Upper lobe of right lung (tissue), 1 donor: ENCODE data around the gene C20orf202. TPM values are rescaled to one million over a fixed set of nuclear protein-coding genes. Genes with fewer than 3 reads are reported as not detected.

ENCODE experiments used
- ATAC-seq: fragments of 200-7000 bp; cut with Tn5 transposase; one replicate; pipeline ENCODE4 v1.9.1; 2020; ENCODE audit warnings: mild to moderate bottlenecking, moderate library complexity
- DNase-seq: peaks from one replicate; pipeline ENCODE4 v3.0.0-alpha.2; 2020
- H3K27ac ChIP-seq: fragments of 200-600 bp; one replicate; pipeline ENCODE4 v1.8.0; 2022
- H3K27me3 ChIP-seq: fragments of 200-600 bp; one replicate; pipeline ENCODE4 v1.8.0; 2022; ENCODE audit warnings: mild to moderate bottlenecking
- H3K36me3 ChIP-seq: fragments of 200-600 bp; one replicate; pipeline ENCODE4 v1.8.0; 2022
- H3K4me1 ChIP-seq: fragments of 200-600 bp; one replicate; pipeline ENCODE4 v1.8.0; 2022
- H3K4me3 ChIP-seq: fragments of 200-600 bp; one replicate; pipeline ENCODE4 v1.8.0; 2022; ENCODE audit warnings: mild to moderate bottlenecking
- H3K9me3 ChIP-seq: fragments of 200-600 bp; one replicate; pipeline ENCODE4 v1.8.0; 2022
- intact Hi-C: fragments of 100-400 bp; cut with DNase I; formaldehyde crosslinking; loops from one replicate; pipeline ENCODE4 v1.11.0; 2022
- total RNA-seq: library from RNA; stranded (reverse); fragmentation: NEBNext Ultra II Directional; extraction: Animal tissue kit (Norgen Biotek cat#: 25700); gene quantifications from one replicate; pipeline ENCODE4 v1.2.1, GENCODE V29; 2021
- TF ChIP-seq, protein P1 (sequence below): fragments of 200-600 bp; IDR thresholded peaks from one replicate; pipeline ENCODE4 v1.8.0; 2022; ENCODE audit warnings: antibody characterized with exemption
- donor health status: DM: no; HTN: yes; CAD: no; lungs with severe emphysema.

Gene C20orf202
- total RNA-seq, 1 donor from 2014 or later: 0.64 TPM

DNA sequence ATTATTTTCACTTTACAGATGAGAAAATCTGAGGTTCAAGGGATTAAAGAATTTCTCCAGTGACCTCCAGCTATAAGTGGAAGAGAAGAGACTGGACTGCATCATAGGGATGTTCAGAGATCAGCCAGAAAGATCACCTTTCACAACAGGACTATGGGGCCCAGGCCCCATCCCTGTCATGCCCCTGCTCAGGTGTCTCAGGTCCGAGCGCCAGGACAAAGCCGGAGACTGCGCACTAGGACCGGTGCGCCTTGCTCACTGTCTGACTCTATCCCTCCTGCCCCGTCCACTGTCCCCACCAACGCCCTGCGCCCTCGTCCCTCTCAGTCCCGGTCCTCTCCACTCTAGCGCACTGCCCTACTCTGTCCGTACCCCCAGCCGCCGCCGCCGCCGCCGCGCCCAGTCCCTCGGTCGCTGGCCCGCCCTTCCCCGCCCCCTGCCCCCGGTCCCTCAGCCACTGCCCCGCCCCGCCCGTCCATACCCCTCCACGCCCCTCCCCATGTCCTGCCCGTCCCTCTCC is 22.1 kb downstream of the C20orf202 start:
- intact Hi-C loops: no loop called here
- Histone ChIP-seq H3K27me3 (peaks cover 30% of the 10 kb centered on the region), H3K4me1 (no peaks in the 10 kb centered on the region), H3K9me3 (no peaks in the 10 kb centered on the region), H3K27ac (no peak overlapping the region), H3K36me3 (no peaks in the 10 kb centered on the region), H3K4me3 (peak overlapping the region; percentile 38)
- DNase-seq: no peak
- no peak for ATAC-seq
- TF ChIP-seq, protein P1, sequence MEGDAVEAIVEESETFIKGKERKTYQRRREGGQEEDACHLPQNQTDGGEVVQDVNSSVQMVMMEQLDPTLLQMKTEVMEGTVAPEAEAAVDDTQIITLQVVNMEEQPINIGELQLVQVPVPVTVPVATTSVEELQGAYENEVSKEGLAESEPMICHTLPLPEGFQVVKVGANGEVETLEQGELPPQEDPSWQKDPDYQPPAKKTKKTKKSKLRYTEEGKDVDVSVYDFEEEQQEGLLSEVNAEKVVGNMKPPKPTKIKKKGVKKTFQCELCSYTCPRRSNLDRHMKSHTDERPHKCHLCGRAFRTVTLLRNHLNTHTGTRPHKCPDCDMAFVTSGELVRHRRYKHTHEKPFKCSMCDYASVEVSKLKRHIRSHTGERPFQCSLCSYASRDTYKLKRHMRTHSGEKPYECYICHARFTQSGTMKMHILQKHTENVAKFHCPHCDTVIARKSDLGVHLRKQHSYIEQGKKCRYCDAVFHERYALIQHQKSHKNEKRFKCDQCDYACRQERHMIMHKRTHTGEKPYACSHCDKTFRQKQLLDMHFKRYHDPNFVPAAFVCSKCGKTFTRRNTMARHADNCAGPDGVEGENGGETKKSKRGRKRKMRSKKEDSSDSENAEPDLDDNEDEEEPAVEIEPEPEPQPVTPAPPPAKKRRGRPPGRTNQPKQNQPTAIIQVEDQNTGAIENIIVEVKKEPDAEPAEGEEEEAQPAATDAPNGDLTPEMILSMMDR: no peak

- DNase-seq: peak; percentile 89
- H3K27ac ChIP-seq: no peak within 1 kb of the TSS
- ATAC-seq: peak; percentile 99
- H3K4me1 ChIP-seq: no peaks in the 10 kb centered on the region
- H3K27me3 ChIP-seq: peaks cover 34% of the 10 kb centered on the region
- intact Hi-C loops: no loop called here
- no peaks in the 10 kb centered on the region for H3K9me3 ChIP-seq
- no peaks in the 10 kb centered on the region for H3K36me3 ChIP-seq
- H3K4me3 ChIP-seq: peak within 1 kb of the TSS; percentile 62
- TF ChIP-seq, protein P1: no peak
Measured at GRCh38 chr20:1225783-1226654, 22.8 kb downstream of the C20orf202 start, which contains the start of gene RAD21L1. Gene RAD21L1, plus strand, starts transcription at chr20:1226044. Its CDS starts 2,410 bp downstream, at chr20:1228454.

- no peak for DNase-seq
- Histone ChIP-seq H3K36me3 (no peaks in the 10 kb centered on the region), H3K9me3 (no peaks in the 10 kb centered on the region), H3K4me3 (no peak overlapping the region), H3K4me1 (no peaks in the 10 kb centered on the region), H3K27ac (no peak overlapping the region), H3K27me3 (peaks cover 34% of the 10 kb centered on the region)
- intact Hi-C loops: no loop called here
- TF ChIP-seq, protein P1: no peak
- no peak for ATAC-seq
Measured at GRCh38 chr20:1229541-1229940, 26.3 kb downstream of the C20orf202 start.

GRCh38 chr20:1232286-1233111 is 29.2 kb downstream of the C20orf202 start:
- TF ChIP-seq, protein P1: no peak
- no peak for ATAC-seq
- no peak overlapping the region for H3K27ac ChIP-seq
- intact Hi-C loops: no loop called here
- no peak overlapping the region for H3K4me3 ChIP-seq
- H3K9me3 ChIP-seq: no peaks in the 10 kb centered on the region
- no peak for DNase-seq
- H3K27me3 ChIP-seq: peaks cover 25% of the 10 kb centered on the region
- no peaks in the 10 kb centered on the region for H3K4me1 ChIP-seq
- H3K36me3 ChIP-seq: no peaks in the 10 kb centered on the region

GRCh38 chr20:1240549-1240948 is 37.3 kb downstream of the C20orf202 start:
- ATAC-seq: no peak
- no peak overlapping the region for H3K27ac ChIP-seq
- intact Hi-C loops: no loop called here
- no peaks in the 10 kb centered on the region for H3K36me3 ChIP-seq
- H3K4me1 ChIP-seq: no peaks in the 10 kb centered on the region
- TF ChIP-seq, protein P1: no peak
- H3K9me3 ChIP-seq: no peaks in the 10 kb centered on the region
- H3K4me3 ChIP-seq: no peak overlapping the region
- H3K27me3 ChIP-seq: no peaks in the 10 kb centered on the region
- no peak for DNase-seq
